ENCODE results near the gene OR52E6. TPM values are rescaled to one million over a fixed set of nuclear protein-coding genes. Genes with fewer than 3 reads are reported as not detected.

Gene OR52E6
- total RNA-seq, 6 experiments from 2014 or later: not detected

DNA sequence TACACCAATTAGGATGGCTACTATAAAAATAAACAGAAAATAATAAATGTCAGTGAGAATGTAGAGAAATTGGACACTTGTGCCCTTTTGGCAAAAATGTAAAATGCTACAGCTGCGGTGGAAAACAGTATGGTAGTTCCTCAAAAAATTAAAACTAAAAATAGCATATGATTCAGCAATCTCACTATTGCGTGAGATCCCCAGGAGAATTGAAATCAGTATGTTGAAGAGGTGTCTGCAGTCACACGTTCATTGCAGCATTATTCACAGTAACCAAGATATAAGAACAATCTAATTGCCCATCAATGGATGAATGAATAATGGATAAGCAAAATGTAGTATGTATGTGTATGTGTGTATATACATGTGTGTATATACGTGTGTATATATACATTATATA is 26.2 kb downstream of the OR52E6 start:
- TF ChIP-seq, protein P1, sequence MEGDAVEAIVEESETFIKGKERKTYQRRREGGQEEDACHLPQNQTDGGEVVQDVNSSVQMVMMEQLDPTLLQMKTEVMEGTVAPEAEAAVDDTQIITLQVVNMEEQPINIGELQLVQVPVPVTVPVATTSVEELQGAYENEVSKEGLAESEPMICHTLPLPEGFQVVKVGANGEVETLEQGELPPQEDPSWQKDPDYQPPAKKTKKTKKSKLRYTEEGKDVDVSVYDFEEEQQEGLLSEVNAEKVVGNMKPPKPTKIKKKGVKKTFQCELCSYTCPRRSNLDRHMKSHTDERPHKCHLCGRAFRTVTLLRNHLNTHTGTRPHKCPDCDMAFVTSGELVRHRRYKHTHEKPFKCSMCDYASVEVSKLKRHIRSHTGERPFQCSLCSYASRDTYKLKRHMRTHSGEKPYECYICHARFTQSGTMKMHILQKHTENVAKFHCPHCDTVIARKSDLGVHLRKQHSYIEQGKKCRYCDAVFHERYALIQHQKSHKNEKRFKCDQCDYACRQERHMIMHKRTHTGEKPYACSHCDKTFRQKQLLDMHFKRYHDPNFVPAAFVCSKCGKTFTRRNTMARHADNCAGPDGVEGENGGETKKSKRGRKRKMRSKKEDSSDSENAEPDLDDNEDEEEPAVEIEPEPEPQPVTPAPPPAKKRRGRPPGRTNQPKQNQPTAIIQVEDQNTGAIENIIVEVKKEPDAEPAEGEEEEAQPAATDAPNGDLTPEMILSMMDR (IDR thresholded peaks at IDR 0.05): no peak
- Mint-ChIP-seq H3K36me3 (ENCODE audit: low read depth) (no peaks in the 10 kb centered on the region), H3K4me1 (ENCODE audit: low read depth) (0 out of 2 replicates have a peak, but pooled peaks cover 4% of the 10 kb centered on the region), H3K9me3 (no peaks in the 10 kb centered on the region), H3K4me3 (no peak overlapping the region), H3K27me3 (ENCODE audit: insufficient read depth) (peaks cover 2% of the 10 kb centered on the region; the same call in 1 of the 2 replicates), H3K27ac (no peak overlapping the region)
- no peak for DNase-seq

DNA sequence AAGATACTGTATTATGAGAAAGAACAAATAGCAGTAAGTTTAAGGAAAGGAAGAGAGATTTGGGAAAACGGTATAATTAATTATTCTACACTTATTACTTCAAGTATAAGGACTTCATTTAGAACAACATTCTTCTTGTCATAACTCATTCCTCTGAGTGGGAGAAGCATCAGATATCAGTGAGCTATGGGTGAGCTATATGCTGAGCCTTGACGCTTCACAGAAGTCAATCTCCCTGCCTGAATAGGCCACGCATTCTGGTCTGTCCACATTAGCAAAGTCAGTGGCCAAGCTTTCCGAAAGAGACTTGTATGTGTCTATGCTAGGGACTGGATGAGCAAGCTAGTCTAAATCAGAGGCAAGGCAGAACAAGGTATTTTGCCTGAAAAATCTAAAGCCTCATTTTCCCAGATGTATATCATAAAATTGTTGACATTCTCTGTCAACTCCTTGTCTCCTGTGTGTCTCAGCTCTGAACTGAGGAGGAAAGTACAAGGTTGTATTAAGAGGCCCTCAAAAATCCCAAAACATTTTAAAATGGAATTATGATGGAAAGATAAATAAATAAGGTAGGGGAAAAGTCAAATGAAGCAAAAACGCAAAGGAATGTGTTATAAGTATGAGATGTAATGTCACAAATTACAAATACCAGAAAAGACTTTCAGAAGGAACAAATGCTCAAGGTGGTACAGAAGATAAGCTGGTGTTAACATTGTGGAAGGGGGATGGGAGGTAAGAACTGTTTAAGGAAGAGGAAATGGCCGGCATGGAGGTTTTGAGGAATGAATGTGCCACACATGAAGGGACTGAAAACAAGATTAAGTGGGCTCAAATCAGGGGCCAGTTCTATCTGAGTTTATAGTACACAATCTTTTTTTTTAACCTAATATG is 31.5 kb downstream of the OR52E6 start:
- no peak overlapping the region for H3K4me3 Mint-ChIP-seq
- no peaks in the 10 kb centered on the region for H3K36me3 Mint-ChIP-seq (ENCODE audit: low read depth)
- TF ChIP-seq, protein P1 (IDR thresholded peaks at IDR 0.05): no peak
- DNase-seq: no peak
- H3K4me1 Mint-ChIP-seq (ENCODE audit: low read depth): peaks cover 16% of the 10 kb centered on the region
- H3K27me3 Mint-ChIP-seq (ENCODE audit: insufficient read depth): peaks cover 16% of the 10 kb centered on the region
- no peak overlapping the region for H3K27ac Mint-ChIP-seq
- H3K9me3 Mint-ChIP-seq: no peaks in the 10 kb centered on the region

DNA sequence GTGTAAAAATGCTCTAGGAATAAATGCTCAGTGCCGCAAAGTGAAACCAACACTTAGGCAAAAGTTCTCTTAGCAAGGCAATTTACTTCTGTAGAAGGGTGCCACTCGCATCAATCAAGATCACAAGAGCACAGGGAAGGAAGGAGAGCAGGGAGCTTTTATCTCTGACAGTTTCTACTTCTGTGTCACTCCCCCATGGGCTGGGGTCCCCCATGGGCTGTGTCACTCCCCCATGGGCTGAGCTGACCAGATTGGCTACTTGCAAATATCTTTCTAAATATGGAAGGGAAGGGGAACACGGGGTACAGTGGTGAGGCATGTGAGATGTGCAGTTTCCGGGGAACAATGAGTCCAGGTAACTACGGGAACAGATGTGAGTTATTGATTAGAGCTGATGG is 32.6 kb downstream of the OR52E6 start:
- H3K4me1 Mint-ChIP-seq (ENCODE audit: low read depth): peaks cover 16% of the 10 kb centered on the region
- TF ChIP-seq, protein P1 (IDR thresholded peaks at IDR 0.05): no peak
- no peak for DNase-seq
- H3K9me3 Mint-ChIP-seq: no peaks in the 10 kb centered on the region; the same call in 1 of the 2 replicates
- H3K36me3 Mint-ChIP-seq (ENCODE audit: low read depth): no peaks in the 10 kb centered on the region
- H3K27me3 Mint-ChIP-seq (ENCODE audit: insufficient read depth): peaks cover 20% of the 10 kb centered on the region
- H3K27ac Mint-ChIP-seq: no peak overlapping the region; the same call in 1 of the 2 replicates
- peak overlapping the region; percentile 91 for H3K4me3 Mint-ChIP-seq

DNA sequence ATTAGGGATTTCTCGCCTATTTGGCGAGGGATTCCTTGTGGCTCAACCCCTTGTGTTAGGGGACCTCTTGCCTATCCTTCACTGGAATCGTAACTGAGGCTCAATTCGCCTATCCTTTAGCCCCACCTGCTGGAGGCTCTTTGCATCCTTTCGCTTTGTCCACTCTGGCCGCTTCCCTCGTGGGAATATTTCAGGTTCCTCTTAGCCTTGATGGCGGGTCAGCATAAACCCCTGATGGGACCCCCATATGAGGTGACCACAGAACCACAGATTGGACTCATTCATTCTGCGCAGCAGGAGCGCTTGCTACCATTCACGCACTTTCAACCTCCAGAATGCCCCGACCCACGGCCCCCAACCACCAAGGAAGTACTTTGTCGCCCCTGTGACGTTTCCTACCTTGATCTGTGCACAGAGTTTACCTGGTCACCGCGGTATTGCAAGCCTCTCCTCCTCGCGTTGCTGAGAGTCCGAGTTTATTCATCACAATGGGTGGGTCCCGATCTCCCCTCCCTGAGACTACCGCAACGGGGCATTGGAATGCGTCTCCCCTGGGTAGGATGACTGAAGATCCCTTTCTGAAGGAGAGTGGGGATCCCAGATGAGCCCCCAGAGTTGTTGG is 33.1 kb downstream of the OR52E6 start, which contains the start of gene OR52N2:
OR52N2 (plus strand) TSS at position 425 of the 622 bp plus-strand sequence. CDS start 11,412 bp downstream, outside the sequence.
- H3K4me1 Mint-ChIP-seq (ENCODE audit: low read depth): peaks cover 16% of the 10 kb centered on the region
- TF ChIP-seq, protein P1 (IDR thresholded peaks at IDR 0.05): peak; percentile 87
- peak; percentile 67 for DNase-seq
- H3K27ac Mint-ChIP-seq: no peak within 1 kb of the TSS; the same call in 1 of the 2 replicates
- H3K27me3 Mint-ChIP-seq (ENCODE audit: insufficient read depth): peaks cover 22% of the 10 kb centered on the region
- H3K4me3 Mint-ChIP-seq: peak within 1 kb of the TSS; percentile 91
- no peaks in the 10 kb centered on the region; the same call in 1 of the 2 replicates for H3K9me3 Mint-ChIP-seq
- H3K36me3 Mint-ChIP-seq (ENCODE audit: low read depth): no peaks in the 10 kb centered on the region

DNA sequence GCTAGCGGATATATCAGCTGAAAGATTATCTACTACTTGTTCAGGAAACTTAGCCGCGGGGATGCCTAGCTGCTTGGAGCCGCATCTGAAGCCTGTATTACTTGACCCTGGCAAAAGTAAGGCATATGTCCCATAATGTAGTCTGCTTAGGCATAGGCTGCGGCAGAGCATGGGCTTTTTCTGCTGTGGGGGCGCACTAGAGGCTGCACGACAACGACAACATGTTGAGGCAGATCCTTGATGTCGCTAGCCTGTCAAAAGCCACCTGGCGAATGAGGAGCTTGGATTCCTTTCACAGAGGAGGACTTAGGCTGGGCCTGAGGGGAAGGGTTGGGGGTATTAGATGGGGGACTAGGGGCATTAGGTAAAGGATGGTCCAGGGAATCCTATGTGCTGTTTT is 34.1 kb downstream of the OR52E6 start:
- TF ChIP-seq, protein P1 (IDR thresholded peaks at IDR 0.05): no peak
- Mint-ChIP-seq H3K4me3 (no peak overlapping the region; the same call in 1 of the 2 replicates), H3K27me3 (ENCODE audit: insufficient read depth) (peaks cover 27% of the 10 kb centered on the region), H3K27ac (no peak overlapping the region), H3K4me1 (ENCODE audit: low read depth) (peaks cover 16% of the 10 kb centered on the region), H3K9me3 (no peaks in the 10 kb centered on the region; the same call in 1 of the 2 replicates), H3K36me3 (ENCODE audit: low read depth) (no peaks in the 10 kb centered on the region)
- no peak for DNase-seq
